ENCODE measurements around the gene PRR33.

- TF ChIP-seq CTCF (conservative IDR thresholded peaks at IDR 0.05 in 1 of 2, IDR thresholded peaks at IDR 0.05 in 1 of 2; ENCODE audit: low read depth in 1 of 2, low read length in 2 of 2) (no peak), EZH2 (IDR thresholded peaks at IDR 0.05; ENCODE audit: low read length, missing control alignments) (no peak)
Observed at GRCh38 chr11:1868056-1868635, 23.5 kb downstream of the PRR33 start.

All from fibroblast of lung (primary cell).